ENCODE data around the gene MAPK6. TPM values are rescaled to one million over a fixed set of nuclear protein-coding genes. Genes with fewer than 3 reads are reported as not detected.

The MAPK6 gene
- total and polyA plus RNA-seq, 8 donors, result 2.3 to 159 (median 14.5) TPM

GRCh38 chr15:51971375-51972133 is 47.5 kb upstream of the MAPK6 start, which contains the start of gene LEO1:
Gene LEO1, minus strand, starts transcription at chr15:51971778. Its CDS starts 33 bp downstream, at chr15:51971745.
- WGBS, 5 donors, result 0 to 1% (median 0%) methylated on average over 35 to 58 of the region's 58 CpGs
- peak; percentile 91 to 98 for DNase-seq
- H3K27me3 ChIP-seq, result no peaks in the 10 kb centered on the region
- intact Hi-C loops (cut with DNase I; ENCODE audit: low total_unique reads), result loop anchor here (10.0 kb wide), 1 partner anchor 113 kb away; no protein-coding TSS in a partner anchor
- peak within 1 kb of the TSS; percentile 64 to 96 (median 87) for H3K4me3 ChIP-seq
- peaks cover 0 to 17% (median 10%) of the 10 kb centered on the region in 4 donors for H3K9me3 ChIP-seq
- H3K27ac ChIP-seq, result peak within 1 kb of the TSS; percentile 82 to 94 (median 88)
- TF ChIP-seq POLR2A (IDR thresholded peaks at IDR 0.05), result peak in 1 of 4 donors; percentile 37
- TF ChIP-seq EP300 (IDR thresholded peaks at IDR 0.05), result no peak
- TF ChIP-seq CTCF (IDR thresholded peaks at IDR 0.05), result peak in 3 of 7 experiments; percentile 5 to 54 (median 39)
- TF ChIP-seq POLR2AphosphoS5 (IDR thresholded peaks at IDR 0.05), result peak; percentile 84 to 95 (median 91)
- H3K36me3 ChIP-seq, result peaks cover 0 to 10% (median 0%) of the 10 kb centered on the region in 4 donors
- H3K4me1 ChIP-seq, result peaks cover 14 to 20% (median 17%) of the 10 kb centered on the region in 4 donors

GRCh38 chr15:51973220-51973619 is 45.8 kb upstream of the MAPK6 start:
- H3K4me1 ChIP-seq, result peaks cover 14 to 20% (median 17%) of the 10 kb centered on the region in 4 donors
- no peak overlapping the region for H3K27ac ChIP-seq
- intact Hi-C loops (cut with DNase I; ENCODE audit: low total_unique reads), result loop anchor here (10.0 kb wide), 1 partner anchor 112 kb away; no protein-coding TSS in a partner anchor
- peaks cover 0 to 2% (median under 1%) of the 10 kb centered on the region in 4 donors for H3K9me3 ChIP-seq
- no peaks in the 10 kb centered on the region for H3K27me3 ChIP-seq
- DNase-seq, result no peak
- no peak for TF ChIP-seq CTCF (IDR thresholded peaks at IDR 0.05)
- no peak for TF ChIP-seq POLR2A (IDR thresholded peaks at IDR 0.05)
- TF ChIP-seq POLR2AphosphoS5 (IDR thresholded peaks at IDR 0.05), result no peak
- TF ChIP-seq EP300 (IDR thresholded peaks at IDR 0.05), result no peak
- 65 to 91% (median 79%) methylated on average over 5 of the region's 5 CpGs for WGBS, 5 donors
- no peaks in the 10 kb centered on the region for H3K36me3 ChIP-seq
- no peak overlapping the region for H3K4me3 ChIP-seq

GRCh38 chr15:51973775-51974174 is 45.2 kb upstream of the MAPK6 start:
- no peak for DNase-seq
- no peak for TF ChIP-seq POLR2AphosphoS5 (IDR thresholded peaks at IDR 0.05)
- TF ChIP-seq CTCF (IDR thresholded peaks at IDR 0.05), result no peak
- TF ChIP-seq POLR2A (IDR thresholded peaks at IDR 0.05), result no peak
- TF ChIP-seq EP300 (IDR thresholded peaks at IDR 0.05), result no peak
- intact Hi-C loops (cut with DNase I; ENCODE audit: low total_unique reads), result loop anchor here (10.0 kb wide), 1 partner anchor 111 kb away; no protein-coding TSS in a partner anchor
- Histone ChIP-seq H3K4me3 (no peak overlapping the region), H3K27ac (no peak overlapping the region), H3K27me3 (no peaks in the 10 kb centered on the region), H3K36me3 (no peaks in the 10 kb centered on the region), H3K9me3 (no peaks in the 10 kb centered on the region), H3K4me1 (peaks cover 14 to 20% (median 17%) of the 10 kb centered on the region in 4 donors)
- 95 to 100% (median 97%) methylated on average over 4 of the region's 4 CpGs for WGBS, 5 donors

DNA sequence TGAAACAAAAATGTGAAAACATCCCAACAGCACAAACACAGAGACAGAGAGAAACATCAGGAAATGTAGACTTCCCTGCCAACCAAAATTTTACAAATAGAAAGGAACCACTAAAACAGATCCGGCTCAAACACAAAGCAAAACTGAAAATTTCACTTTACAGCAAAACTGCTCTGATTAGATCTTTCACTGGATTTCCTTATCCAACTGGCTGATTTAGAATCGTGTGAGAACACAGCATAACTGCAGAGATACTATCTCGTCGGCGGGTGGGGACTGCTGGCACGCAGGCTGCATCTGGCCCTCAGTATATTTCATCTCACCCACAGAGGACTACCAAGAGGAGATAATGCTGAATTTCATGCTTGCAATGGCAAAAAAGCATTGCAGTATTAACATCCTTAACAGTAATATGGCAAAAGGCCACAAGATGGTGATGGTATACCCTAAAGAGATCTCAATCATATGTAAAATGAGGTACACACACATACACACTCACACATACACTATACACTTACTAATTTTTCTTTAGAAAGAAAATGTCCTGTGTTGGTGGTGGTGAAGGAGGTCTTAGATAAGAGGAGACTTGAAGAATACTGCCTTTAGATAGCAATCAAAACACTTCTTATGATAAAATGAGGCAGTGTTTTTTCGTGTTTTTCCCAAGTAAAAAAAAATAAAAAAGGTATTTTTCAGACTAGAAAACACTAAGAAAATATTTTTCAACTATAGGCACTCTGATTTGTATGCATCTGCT is 36.8 kb upstream of the MAPK6 start:
- 8 to 17% (median 11%) methylated on average over 7 of the region's 7 CpGs for WGBS, 5 donors
- no peaks in the 10 kb centered on the region for H3K9me3 ChIP-seq
- H3K4me1 ChIP-seq, result peaks cover 10 to 31% (median 19%) of the 10 kb centered on the region in 4 donors
- peak overlapping the region in 1 of 4 donors; percentile 11 for H3K4me3 ChIP-seq
- H3K27me3 ChIP-seq, result no peaks in the 10 kb centered on the region
- DNase-seq, result peak in 1 of 2 donors; percentile 78
- peak in 4 of 7 experiments; percentile 20 to 46 (median 21) for TF ChIP-seq CTCF (IDR thresholded peaks at IDR 0.05)
- no peak for TF ChIP-seq POLR2AphosphoS5 (IDR thresholded peaks at IDR 0.05)
- TF ChIP-seq POLR2A (IDR thresholded peaks at IDR 0.05), result no peak
- no peak for TF ChIP-seq EP300 (IDR thresholded peaks at IDR 0.05)
- intact Hi-C loops (cut with DNase I; ENCODE audit: low total_unique reads), result no loop called here
- H3K27ac ChIP-seq, result peak overlapping the region in 4 of 5 donors; percentile 66 to 86 (median 74)
- no peaks in the 10 kb centered on the region for H3K36me3 ChIP-seq
